ENCODE results near the gene RPS19. TPM values are rescaled to one million over a fixed set of nuclear protein-coding genes. Genes with fewer than 3 reads are reported as not detected.

Gene RPS19
- total RNA-seq, 1 experiment from 2014 or later = 3,152 TPM

DNA sequence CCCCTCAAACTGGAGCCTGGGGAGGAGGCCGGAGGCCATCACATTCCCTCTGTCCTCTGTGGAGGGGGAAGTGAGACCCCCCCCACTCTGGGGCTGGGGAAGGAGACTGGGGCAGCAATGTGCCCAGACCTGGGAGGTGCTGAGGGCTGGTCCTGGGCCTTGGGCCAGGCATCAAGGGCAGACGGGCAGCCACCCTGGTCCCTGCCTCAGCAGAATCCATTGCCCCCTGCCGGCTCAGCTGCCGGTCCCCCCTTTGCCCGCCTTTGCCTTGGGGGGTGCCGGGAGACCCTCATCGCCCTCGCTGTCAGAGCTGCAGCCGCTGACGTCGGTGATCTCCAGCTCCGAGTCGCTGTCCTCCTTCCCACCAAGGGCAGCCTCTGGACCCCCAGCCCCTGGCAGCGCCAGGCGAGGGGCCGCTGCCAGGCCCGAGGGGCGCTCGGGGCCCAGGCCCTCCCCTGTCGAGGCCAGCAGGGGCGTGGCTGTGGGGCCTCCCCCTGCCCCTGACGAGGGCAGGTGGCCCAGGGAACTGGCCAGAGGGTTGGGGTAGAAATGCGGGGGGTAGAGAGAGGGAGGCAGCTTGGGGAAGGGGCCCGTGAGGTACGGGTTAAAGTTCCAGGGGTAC, 48.0 kb downstream of the RPS19 start:
- CTCF ChIA-PET = interaction anchor here (1.3 to 1.7 kb wide), 2 partner anchors 12 to 35 kb away, joined by 3 to 7 read pairs; no protein-coding TSS in a partner anchor

DNA sequence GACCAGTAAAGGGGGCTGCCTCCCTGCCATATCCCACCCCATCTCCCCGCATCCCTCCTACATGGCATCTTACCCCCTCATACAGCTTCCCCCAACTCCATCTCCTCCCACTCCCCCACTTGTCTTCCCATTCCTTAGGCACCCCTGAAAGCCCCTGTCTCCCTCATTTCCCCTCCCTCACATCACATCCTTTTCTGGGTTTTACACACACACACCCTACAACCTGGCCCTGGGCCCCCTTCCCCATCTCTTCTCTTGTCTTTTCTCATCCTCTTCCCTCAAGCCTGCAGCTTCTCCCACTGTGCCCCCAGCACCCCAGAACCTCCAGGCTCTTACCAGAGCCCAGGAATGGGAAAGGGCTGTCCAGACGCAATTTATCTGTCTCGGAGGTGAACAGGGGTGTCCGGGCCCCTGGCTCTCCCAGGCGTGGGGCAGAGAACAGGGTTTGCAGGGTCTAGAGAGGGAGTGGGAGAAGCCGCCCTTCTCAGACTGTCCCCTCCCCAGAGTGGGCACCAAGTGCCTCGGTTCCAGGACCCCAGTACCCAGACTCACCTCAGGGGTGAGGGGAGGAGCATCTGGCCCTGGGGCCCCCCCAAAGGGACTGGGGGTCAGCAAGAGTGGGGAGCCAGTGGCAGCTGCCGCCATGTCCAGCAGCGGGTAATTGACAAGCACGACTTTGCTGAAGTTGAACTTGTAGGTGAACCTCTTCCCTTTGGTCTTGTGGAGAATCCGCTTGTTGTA, 48.8 kb downstream of the RPS19 start:
- DNase-seq (ENCODE audit: low spot score) (no peak), ATAC-seq (no peak)
- TF ChIP-seq IRF2 (CRISPR knock-in tag; IDR thresholded peaks at IDR 0.05; ENCODE audit: borderline replicate concordance, low read depth) = no peak
- no peak for TF ChIP-seq ZNF263 (CRISPR knock-in tag; IDR thresholded peaks at IDR 0.05; ENCODE audit: low read depth)
- TF ChIP-seq RELA (CRISPR knock-in tag; IDR thresholded peaks at IDR 0.05; ENCODE audit: borderline replicate concordance) = no peak
- no peak overlapping the region for H3K27ac Mint-ChIP-seq
- H3K4me1 Mint-ChIP-seq = peaks cover 9% of the 10 kb centered on the region
- H3K9me3 Mint-ChIP-seq = no peaks in the 10 kb centered on the region
- CTCF ChIA-PET = interaction anchor here (1.2 to 1.7 kb wide), 3 partner anchors 13 to 36 kb away, joined by 3 to 7 read pairs (median 4); no protein-coding TSS in a partner anchor
- no peak overlapping the region for H3K4me3 Mint-ChIP-seq
- POLR2A ChIA-PET = interaction anchor here (0.9 kb wide), 1 partner anchor 14 kb away, joined by 4 read pairs; no protein-coding TSS in a partner anchor
- H3K36me3 Mint-ChIP-seq = 0 out of 2 replicates have a peak, but pooled peaks cover 6% of the 10 kb centered on the region
- H3K27me3 Mint-ChIP-seq (ENCODE audit: low read depth) = peaks cover 7% of the 10 kb centered on the region

More for the DNA sequence above, 48.0 kb downstream of the RPS19 start:
- Mint-ChIP-seq H3K4me1 (peaks cover 9% of the 10 kb centered on the region), H3K36me3 (peaks cover 11% of the 10 kb centered on the region), H3K9me3 (no peaks in the 10 kb centered on the region), H3K27ac (no peak overlapping the region), H3K4me3 (no peak overlapping the region), H3K27me3 (ENCODE audit: low read depth) (peaks cover 7% of the 10 kb centered on the region)
- TF ChIP-seq ESRRA (CRISPR knock-in tag; IDR thresholded peaks at IDR 0.05; ENCODE audit: borderline replicate concordance) (no peak), CBFB (CRISPR knock-in tag; IDR thresholded peaks at IDR 0.05; ENCODE audit: low read depth) (no peak), JUN (CRISPR knock-in tag; IDR thresholded peaks at IDR 0.05) (no peak), NR3C1 (CRISPR knock-in tag; conservative IDR thresholded peaks at IDR 0.05; ENCODE audit: low read depth) (no peak)
- TF ChIP-seq, protein P1, sequence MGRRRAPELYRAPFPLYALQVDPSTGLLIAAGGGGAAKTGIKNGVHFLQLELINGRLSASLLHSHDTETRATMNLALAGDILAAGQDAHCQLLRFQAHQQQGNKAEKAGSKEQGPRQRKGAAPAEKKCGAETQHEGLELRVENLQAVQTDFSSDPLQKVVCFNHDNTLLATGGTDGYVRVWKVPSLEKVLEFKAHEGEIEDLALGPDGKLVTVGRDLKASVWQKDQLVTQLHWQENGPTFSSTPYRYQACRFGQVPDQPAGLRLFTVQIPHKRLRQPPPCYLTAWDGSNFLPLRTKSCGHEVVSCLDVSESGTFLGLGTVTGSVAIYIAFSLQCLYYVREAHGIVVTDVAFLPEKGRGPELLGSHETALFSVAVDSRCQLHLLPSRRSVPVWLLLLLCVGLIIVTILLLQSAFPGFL (CRISPR knock-in tag; IDR thresholded peaks at IDR 0.05; ENCODE audit: borderline replicate concordance) = no peak
- ATAC-seq = no peak
- DNase-seq (ENCODE audit: low spot score) = no peak
- POLR2A ChIA-PET = interaction anchor here (0.9 kb wide), 1 partner anchor 15 kb away, joined by 4 read pairs; no protein-coding TSS in a partner anchor

DNA sequence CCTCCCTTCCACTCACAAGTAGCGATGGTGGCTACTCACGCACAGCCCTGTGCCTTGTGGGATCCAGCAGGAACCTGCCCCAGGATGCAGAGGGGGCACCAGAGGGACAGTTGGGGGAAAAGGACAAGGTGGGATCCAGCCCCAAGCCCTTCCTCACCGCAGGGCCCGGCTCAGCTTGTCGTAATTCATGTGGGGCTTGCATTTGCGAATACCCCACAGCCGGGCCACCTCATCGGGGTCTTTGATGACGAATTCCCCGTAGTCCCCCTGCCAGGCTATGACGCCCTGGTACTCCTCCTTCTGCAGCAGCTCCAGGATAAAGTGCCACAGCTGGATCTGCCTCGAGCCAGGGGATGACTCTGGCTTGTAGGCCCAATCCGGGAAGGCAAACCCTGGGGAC, 49.7 kb downstream of the RPS19 start:
- ChIA-PET CTCF (interaction anchor here (1.2 kb wide), 1 partner anchor 28 kb away, joined by 4 read pairs; no protein-coding TSS in a partner anchor), POLR2A (no interaction called here)
- Mint-ChIP-seq H3K4me1 (peaks cover 9% of the 10 kb centered on the region), H3K27ac (no peak overlapping the region), H3K27me3 (ENCODE audit: low read depth) (peaks cover 7% of the 10 kb centered on the region), H3K9me3 (no peaks in the 10 kb centered on the region), H3K36me3 (0 out of 2 replicates have a peak, but pooled peaks cover 4% of the 10 kb centered on the region), H3K4me3 (no peak overlapping the region)
- TF ChIP-seq KAT7 (CRISPR knock-in tag; IDR thresholded peaks at IDR 0.05; ENCODE audit: borderline replicate concordance) (no peak), FOXJ3 (CRISPR knock-in tag; IDR thresholded peaks at IDR 0.05; ENCODE audit: borderline replicate concordance) (no peak), NFYB (CRISPR knock-in tag; conservative IDR thresholded peaks at IDR 0.05; ENCODE audit: low read depth) (no peak), SMAD4 (CRISPR knock-in tag; IDR thresholded peaks at IDR 0.05) (no peak), ZNF317 (CRISPR knock-in tag; IDR thresholded peaks at IDR 0.05; ENCODE audit: borderline replicate concordance, low read depth) (no peak), PRDM15 (CRISPR knock-in tag; IDR thresholded peaks at IDR 0.05) (no peak), ZNF121 (CRISPR knock-in tag; IDR thresholded peaks at IDR 0.05) (no peak)
- TF ChIP-seq, protein P2, sequence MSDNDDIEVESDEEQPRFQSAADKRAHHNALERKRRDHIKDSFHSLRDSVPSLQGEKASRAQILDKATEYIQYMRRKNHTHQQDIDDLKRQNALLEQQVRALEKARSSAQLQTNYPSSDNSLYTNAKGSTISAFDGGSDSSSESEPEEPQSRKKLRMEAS (CRISPR knock-in tag; IDR thresholded peaks at IDR 0.05) = no peak
- TF ChIP-seq, protein P1 (CRISPR knock-in tag; IDR thresholded peaks at IDR 0.05; ENCODE audit: borderline replicate concordance) = no peak
- TF ChIP-seq, protein P3, sequence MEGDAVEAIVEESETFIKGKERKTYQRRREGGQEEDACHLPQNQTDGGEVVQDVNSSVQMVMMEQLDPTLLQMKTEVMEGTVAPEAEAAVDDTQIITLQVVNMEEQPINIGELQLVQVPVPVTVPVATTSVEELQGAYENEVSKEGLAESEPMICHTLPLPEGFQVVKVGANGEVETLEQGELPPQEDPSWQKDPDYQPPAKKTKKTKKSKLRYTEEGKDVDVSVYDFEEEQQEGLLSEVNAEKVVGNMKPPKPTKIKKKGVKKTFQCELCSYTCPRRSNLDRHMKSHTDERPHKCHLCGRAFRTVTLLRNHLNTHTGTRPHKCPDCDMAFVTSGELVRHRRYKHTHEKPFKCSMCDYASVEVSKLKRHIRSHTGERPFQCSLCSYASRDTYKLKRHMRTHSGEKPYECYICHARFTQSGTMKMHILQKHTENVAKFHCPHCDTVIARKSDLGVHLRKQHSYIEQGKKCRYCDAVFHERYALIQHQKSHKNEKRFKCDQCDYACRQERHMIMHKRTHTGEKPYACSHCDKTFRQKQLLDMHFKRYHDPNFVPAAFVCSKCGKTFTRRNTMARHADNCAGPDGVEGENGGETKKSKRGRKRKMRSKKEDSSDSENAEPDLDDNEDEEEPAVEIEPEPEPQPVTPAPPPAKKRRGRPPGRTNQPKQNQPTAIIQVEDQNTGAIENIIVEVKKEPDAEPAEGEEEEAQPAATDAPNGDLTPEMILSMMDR (IDR thresholded peaks at IDR 0.05) = no peak
- no peak for ATAC-seq
- no peak for DNase-seq (ENCODE audit: low spot score)
